Coronary artery (tissue), 2 donors: ENCODE measurements around the gene SPARCL1.

Experiments used
- DNase-seq: peaks from one replicate; pipeline ENCODE4 v3.0.0-alpha.2; 2017; ENCODE audit warnings: low spot score
- H3K27ac ChIP-seq, 2 donors: fragments of 200-600 bp; sonication (generic); one replicate each; pipeline ENCODE4 v1.5.1; 2016 to 2019
- H3K4me3 ChIP-seq: fragments of 200-600 bp; sonication (generic); 2 replicates; pipeline ENCODE4 v1.5.1; 2016; ENCODE audit warnings: mild to moderate bottlenecking, moderate library complexity
- CTCF ChIP-seq: fragments of 200-600 bp; sonication (generic); IDR thresholded peaks from one replicate; pipeline ENCODE4 v1.5.1; 2019; ENCODE audit warnings: antibody characterized with exemption

Gene SPARCL1

GRCh38 chr4:87481377-87481776 is 47.8 kb downstream of the SPARCL1 start:
- no peak for TF ChIP-seq CTCF
- Histone ChIP-seq H3K4me3 (no peak overlapping the region), H3K27ac (peak overlapping the region in 1 of 2 donors; percentile 33)
- DNase-seq: no peak

GRCh38 chr4:87478732-87479250 is 50.4 kb downstream of the SPARCL1 start:
- TF ChIP-seq CTCF: no peak
- Histone ChIP-seq H3K4me3 (no peak overlapping the region), H3K27ac (peak overlapping the region in 1 of 2 donors; percentile 27)
- no peak for DNase-seq

GRCh38 chr4:87476934-87477333 is 52.2 kb downstream of the SPARCL1 start:
- no peak for TF ChIP-seq CTCF
- H3K27ac ChIP-seq: peak overlapping the region in 1 of 2 donors; percentile 30
- DNase-seq: no peak

DNA sequence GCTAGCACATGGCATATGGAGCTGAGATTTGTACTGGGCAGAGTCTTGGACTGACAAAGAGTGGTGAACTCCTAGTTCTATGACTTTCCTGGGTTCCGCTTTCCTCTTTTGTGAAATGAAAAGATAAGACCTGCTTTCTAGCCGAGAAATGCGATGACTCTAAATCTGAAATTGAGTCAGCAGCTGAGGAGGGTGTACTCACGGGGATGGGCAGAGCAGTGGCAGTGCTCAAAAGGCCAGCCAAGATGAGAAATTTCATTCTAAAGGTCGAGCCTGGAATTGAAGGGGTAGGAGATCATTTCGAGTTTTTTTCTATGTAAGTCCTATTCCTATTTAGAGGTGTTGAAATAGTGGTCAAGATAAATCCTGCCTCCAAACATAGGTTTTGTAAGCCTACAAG is 59.8 kb downstream of the SPARCL1 start:
- no peak for DNase-seq
- H3K4me3 ChIP-seq: no peak overlapping the region
- peak overlapping the region in 1 of 2 donors; percentile 30 for H3K27ac ChIP-seq
- TF ChIP-seq CTCF: no peak

More at GRCh38 chr4:87476934-87477333, 52.2 kb downstream of the SPARCL1 start:
- no peak overlapping the region for H3K4me3 ChIP-seq

GRCh38 chr4:87465739-87466366 is 63.3 kb downstream of the SPARCL1 start:
- no peak for TF ChIP-seq CTCF
- H3K27ac ChIP-seq: no peak overlapping the region
- no peak for DNase-seq
- H3K4me3 ChIP-seq: no peak overlapping the region

DNA sequence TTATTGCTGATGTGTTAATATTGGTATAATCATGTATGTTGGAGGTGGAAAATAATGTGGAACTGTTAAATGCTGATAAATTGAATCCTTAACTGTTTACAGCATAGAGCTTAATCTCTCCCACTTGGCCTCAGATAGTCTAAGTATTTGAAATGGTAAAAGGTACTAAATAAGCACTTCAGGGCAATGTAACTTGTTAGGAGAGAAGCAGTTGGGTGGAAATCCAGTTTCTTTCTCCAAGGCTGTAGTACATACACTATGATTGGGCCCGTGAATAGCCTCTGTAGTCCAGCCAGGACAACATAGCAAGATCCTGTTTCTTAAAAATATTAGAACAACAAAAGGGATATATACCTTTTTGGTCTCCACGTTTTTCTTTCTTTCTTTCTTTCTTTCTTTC is 67.1 kb downstream of the SPARCL1 start:
- DNase-seq: no peak
- TF ChIP-seq CTCF: no peak
- Histone ChIP-seq H3K27ac (no peak overlapping the region), H3K4me3 (no peak overlapping the region)

DNA sequence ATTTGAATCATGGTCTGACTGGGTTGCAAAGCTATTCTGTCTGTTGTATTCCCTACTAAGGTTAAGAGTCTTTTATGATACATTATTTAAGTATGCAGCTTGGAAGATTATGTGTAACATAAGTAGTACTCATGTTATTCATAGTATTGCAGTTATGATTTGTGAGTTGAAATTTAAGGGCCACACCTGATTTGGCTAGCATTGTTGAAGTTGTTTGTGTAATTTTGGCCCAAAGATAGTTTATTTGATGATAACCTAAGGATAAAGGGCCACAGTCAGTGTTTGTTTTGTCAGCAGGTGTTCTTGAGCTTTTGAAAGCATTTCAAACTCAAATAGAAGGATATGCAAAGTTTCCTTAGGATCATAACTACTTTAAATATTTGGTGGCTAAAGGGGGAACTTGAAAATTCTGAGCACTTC is 67.9 kb downstream of the SPARCL1 start:
- no peak for TF ChIP-seq CTCF
- no peak overlapping the region for H3K27ac ChIP-seq
- DNase-seq: no peak
- no peak overlapping the region for H3K4me3 ChIP-seq
